Myocyte (in vitro differentiated cells): Measurements from ENCODE around the gene RIMBP2. TPM values are rescaled to one million over a fixed set of nuclear protein-coding genes. Genes with fewer than 3 reads are reported as not detected.
"Not testable (repeated sequence)": the region's sequence is repeated elsewhere in the genome, so short reads cannot be mapped to it uniquely, and the experiment has no call there.

Source experiments
- DNase-seq: peaks from one replicate; pipeline ENCODE4 v3.0.0-alpha.2; 2012; ENCODE audit warnings: low read depth
- total RNA-seq: library from RNA; depleted of rRNA; stranded (reverse); fragments of >200 nt; gene quantifications from 2 replicates; pipeline ENCODE4 v1.2.3, GENCODE V29; 2014

RIMBP2 gene
- total RNA-seq, 1 donor from 2014 or later = not detected

- no peak for DNase-seq
Measured at GRCh38 chr12:130609966-130610365, 106.1 kb downstream of the RIMBP2 start.

- DNase-seq = no peak
Measured at GRCh38 chr12:130608831-130609230, 107.3 kb downstream of the RIMBP2 start.

- no peak for DNase-seq
Measured at GRCh38 chr12:130608132-130608531, 108.0 kb downstream of the RIMBP2 start.

GRCh38 chr12:130606231-130606630, 109.9 kb downstream of the RIMBP2 start:
- no peak for DNase-seq

- no peak for DNase-seq
Measured at GRCh38 chr12:130603396-130603965, 112.6 kb downstream of the RIMBP2 start.

GRCh38 chr12:130602251-130602650, 113.8 kb downstream of the RIMBP2 start:
- DNase-seq = no peak

- DNase-seq = no peak
Measured at GRCh38 chr12:130601327-130601726, 114.8 kb downstream of the RIMBP2 start.

- no peak for DNase-seq
Measured at GRCh38 chr12:130596241-130596640, 119.9 kb downstream of the RIMBP2 start.

GRCh38 chr12:130595566-130595965, 120.5 kb downstream of the RIMBP2 start:
- no peak for DNase-seq

GRCh38 chr12:130593056-130593455, 123.0 kb downstream of the RIMBP2 start:
- DNase-seq = no peak

- no peak for DNase-seq
Measured at GRCh38 chr12:130592641-130593040, 123.5 kb downstream of the RIMBP2 start.

GRCh38 chr12:130591736-130592135, 124.4 kb downstream of the RIMBP2 start:
- DNase-seq = no peak

- no peak for DNase-seq
Measured at GRCh38 chr12:130590685-130591084, 125.4 kb downstream of the RIMBP2 start.

- DNase-seq = no peak
Measured at GRCh38 chr12:130589540-130590317, 126.4 kb downstream of the RIMBP2 start.

- no peak for DNase-seq
Measured at GRCh38 chr12:130588696-130589539, 127.2 kb downstream of the RIMBP2 start.

GRCh38 chr12:130587966-130588365, 128.1 kb downstream of the RIMBP2 start:
- DNase-seq = no peak

- DNase-seq = not testable (repeated sequence)
Measured at GRCh38 chr12:130584475-130584874, 131.6 kb downstream of the RIMBP2 start.

- no peak for DNase-seq
Measured at GRCh38 chr12:130583800-130584199, 132.3 kb downstream of the RIMBP2 start.

- no peak for DNase-seq
Measured at GRCh38 chr12:130583317-130583716, 132.8 kb downstream of the RIMBP2 start.

GRCh38 chr12:130582286-130582685, 133.8 kb downstream of the RIMBP2 start:
- DNase-seq = no peak

- no peak for DNase-seq
Measured at GRCh38 chr12:130581782-130582181, 134.3 kb downstream of the RIMBP2 start.

GRCh38 chr12:130579231-130579630, 136.9 kb downstream of the RIMBP2 start:
- no peak for DNase-seq
